ENCODE results near the gene DHRS2. TPM values are rescaled to one million over a fixed set of nuclear protein-coding genes. Genes with fewer than 3 reads are reported as not detected.

DHRS2 gene
- total RNA-seq, 4 donors from 2014 or later = not detected

GRCh38 chr14:23612354-23612732 is 23.8 kb upstream of the DHRS2 start:
- H3K4me3 ChIP-seq = no peak overlapping the region
- no peak for DNase-seq
- H3K27me3 ChIP-seq = no peaks in the 10 kb centered on the region
- H3K4me1 ChIP-seq = no peaks in the 10 kb centered on the region
- no peak for ATAC-seq
- no peaks in the 10 kb centered on the region for H3K9me3 ChIP-seq
- TF ChIP-seq POLR2A (IDR thresholded peaks at IDR 0.05) (no peak), CTCF (IDR thresholded peaks at IDR 0.05 in 4 of 5, conservative IDR thresholded peaks at IDR 0.05 in 1 of 5) (no peak)
- intact Hi-C loops (cut with DNase I; ENCODE audit: low total_unique reads) (no loop called here), in situ Hi-C loops (cut with MboI; ENCODE audit: low sequenced_read_pairs in 4 of 4) (no loop called here)
- H3K36me3 ChIP-seq = no peaks in the 10 kb centered on the region
- no peak overlapping the region for H3K27ac ChIP-seq

- no peaks in the 10 kb centered on the region for H3K27me3 ChIP-seq
- no peaks in the 10 kb centered on the region for H3K9me3 ChIP-seq
- TF ChIP-seq POLR2A (IDR thresholded peaks at IDR 0.05) = no peak
- in situ Hi-C loops (cut with MboI; ENCODE audit: low sequenced_read_pairs in 4 of 4) (no loop called here), intact Hi-C loops (cut with DNase I; ENCODE audit: low total_unique reads) (no loop called here)
- H3K4me1 ChIP-seq = no peaks in the 10 kb centered on the region
- H3K36me3 ChIP-seq = no peaks in the 10 kb centered on the region
- no peak overlapping the region for H3K4me3 ChIP-seq
- DNase-seq (no peak), ATAC-seq (no peak)
- H3K27ac ChIP-seq = no peak overlapping the region
These were observed 23.4 kb upstream of the DHRS2 start for GRCh38 chr14:23612802-23613201.

- Histone ChIP-seq H3K27me3 (no peaks in the 10 kb centered on the region), H3K4me3 (no peak overlapping the region), H3K27ac (no peak overlapping the region), H3K4me1 (no peaks in the 10 kb centered on the region), H3K9me3 (no peaks in the 10 kb centered on the region), H3K36me3 (no peaks in the 10 kb centered on the region)
- ATAC-seq (no peak), DNase-seq (no peak)
- intact Hi-C loops (cut with DNase I; ENCODE audit: low total_unique reads) = no loop called here
- TF ChIP-seq POLR2A (IDR thresholded peaks at IDR 0.05) (no peak), CTCF (IDR thresholded peaks at IDR 0.05 in 4 of 5, conservative IDR thresholded peaks at IDR 0.05 in 1 of 5) (no peak)
- in situ Hi-C loops (cut with MboI; ENCODE audit: low sequenced_read_pairs in 4 of 4) = no loop called here
These were observed 22.7 kb upstream of the DHRS2 start for GRCh38 chr14:23613242-23614070.

GRCh38 chr14:23614395-23614828 is 21.8 kb upstream of the DHRS2 start:
- TF ChIP-seq POLR2A (IDR thresholded peaks at IDR 0.05) (no peak), CTCF (IDR thresholded peaks at IDR 0.05 in 4 of 5, conservative IDR thresholded peaks at IDR 0.05 in 1 of 5) (no peak)
- Histone ChIP-seq H3K4me1 (no peaks in the 10 kb centered on the region), H3K36me3 (no peaks in the 10 kb centered on the region), H3K4me3 (no peak overlapping the region), H3K9me3 (no peaks in the 10 kb centered on the region), H3K27me3 (no peaks in the 10 kb centered on the region), H3K27ac (no peak overlapping the region)
- ATAC-seq (no peak), DNase-seq (no peak)
- in situ Hi-C loops (cut with MboI; ENCODE audit: low sequenced_read_pairs in 4 of 4) = no loop called here
- intact Hi-C loops (cut with DNase I; ENCODE audit: low total_unique reads) = no loop called here

- TF ChIP-seq CTCF (IDR thresholded peaks at IDR 0.05 in 4 of 5, conservative IDR thresholded peaks at IDR 0.05 in 1 of 5) = no peak
- no peak for TF ChIP-seq POLR2A (IDR thresholded peaks at IDR 0.05)
- H3K9me3 ChIP-seq = no peaks in the 10 kb centered on the region
- intact Hi-C loops (cut with DNase I; ENCODE audit: low total_unique reads) (no loop called here), in situ Hi-C loops (cut with MboI; ENCODE audit: low sequenced_read_pairs in 4 of 4) (no loop called here)
- DNase-seq = no peak
- no peaks in the 10 kb centered on the region for H3K27me3 ChIP-seq
- no peak for ATAC-seq
- no peak overlapping the region for H3K27ac ChIP-seq
- H3K4me3 ChIP-seq = no peak overlapping the region
- no peaks in the 10 kb centered on the region for H3K36me3 ChIP-seq
- H3K4me1 ChIP-seq = no peaks in the 10 kb centered on the region
These were observed 20.3 kb upstream of the DHRS2 start for GRCh38 chr14:23615856-23616255.

All from gastrocnemius medialis (tissue), 4 donors.